Gastroesophageal sphincter (tissue), 3 donors: Measurements from ENCODE around the gene TUBB4B.

Experiments
- EP300 ChIP-seq: sonication (generic); formaldehyde crosslinking; IDR thresholded peaks from one replicate; pipeline ENCODE4 v1.6.1; 2017; ENCODE audit warnings: antibody characterized with exemption, mild to moderate bottlenecking
- POLR2A ChIP-seq, 2 donors: fragments of 450-650 bp; IDR thresholded peaks; one replicate each; pipeline ENCODE4 v1.6.1; 2017; ENCODE audit warnings: antibody characterized with exemption in 2 of 2, mild to moderate bottlenecking in 2 of 2, moderate library complexity in 1 of 2
- POLR2AphosphoS5 ChIP-seq: sonication (generic); formaldehyde crosslinking; IDR thresholded peaks from one replicate; pipeline ENCODE4 v1.6.1; 2017; ENCODE audit warnings: antibody characterized with exemption
- TF ChIP-seq, protein P1 (sequence below), 4 experiments: fragments of 200-600 bp in 2 of 4; fragments of 450-650 bp in 2 of 4; sonication (generic) in 1 of 4; IDR thresholded peaks; one replicate each; pipeline ENCODE4 v1.5.1; 2017 to 2019; ENCODE audit warnings: antibody characterized with exemption in 4 of 4, mild to moderate bottlenecking in 2 of 4, moderate library complexity in 2 of 4

DNA sequence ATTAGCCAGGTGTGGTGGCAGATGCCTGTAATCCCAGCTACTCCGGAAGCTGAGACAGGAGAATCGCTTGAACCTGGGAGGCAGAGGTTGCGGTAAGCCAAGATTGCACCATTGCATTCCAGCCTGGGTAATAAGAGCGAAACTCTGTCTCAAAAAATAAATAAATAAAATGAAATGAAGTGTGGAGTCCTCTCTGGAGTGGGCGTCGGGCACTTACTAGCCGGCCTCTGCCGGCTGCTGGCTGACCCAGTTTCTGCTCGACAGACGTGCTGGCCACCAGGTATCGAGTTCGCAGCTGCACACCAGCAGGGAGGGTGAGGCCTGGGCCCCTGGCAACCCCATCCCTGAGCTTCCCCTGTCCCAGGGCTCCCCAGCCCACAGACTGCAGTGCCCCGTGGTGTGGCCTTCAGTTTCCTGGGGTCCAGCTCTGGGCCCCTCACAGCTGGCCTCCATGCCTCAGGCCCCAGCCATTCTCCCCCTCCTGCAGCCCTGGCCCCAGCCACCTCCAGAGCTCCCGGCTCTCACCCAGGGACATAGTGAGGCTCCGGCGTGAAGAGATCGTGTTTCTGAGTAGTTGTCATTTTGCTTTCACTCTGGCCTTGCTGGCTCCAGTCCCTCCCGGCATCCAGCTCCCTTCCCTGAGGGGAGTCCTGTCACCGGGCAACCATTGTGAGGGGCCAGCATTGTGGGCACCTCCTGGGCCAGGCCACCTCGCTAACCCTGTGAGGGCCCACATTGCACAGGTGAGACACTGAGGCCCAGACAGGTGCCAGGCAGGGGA lies 6.2 kb downstream of the TUBB4B start:
- no peak for TF ChIP-seq POLR2A (IDR thresholded peaks at IDR 0.05)
- TF ChIP-seq, protein P1, sequence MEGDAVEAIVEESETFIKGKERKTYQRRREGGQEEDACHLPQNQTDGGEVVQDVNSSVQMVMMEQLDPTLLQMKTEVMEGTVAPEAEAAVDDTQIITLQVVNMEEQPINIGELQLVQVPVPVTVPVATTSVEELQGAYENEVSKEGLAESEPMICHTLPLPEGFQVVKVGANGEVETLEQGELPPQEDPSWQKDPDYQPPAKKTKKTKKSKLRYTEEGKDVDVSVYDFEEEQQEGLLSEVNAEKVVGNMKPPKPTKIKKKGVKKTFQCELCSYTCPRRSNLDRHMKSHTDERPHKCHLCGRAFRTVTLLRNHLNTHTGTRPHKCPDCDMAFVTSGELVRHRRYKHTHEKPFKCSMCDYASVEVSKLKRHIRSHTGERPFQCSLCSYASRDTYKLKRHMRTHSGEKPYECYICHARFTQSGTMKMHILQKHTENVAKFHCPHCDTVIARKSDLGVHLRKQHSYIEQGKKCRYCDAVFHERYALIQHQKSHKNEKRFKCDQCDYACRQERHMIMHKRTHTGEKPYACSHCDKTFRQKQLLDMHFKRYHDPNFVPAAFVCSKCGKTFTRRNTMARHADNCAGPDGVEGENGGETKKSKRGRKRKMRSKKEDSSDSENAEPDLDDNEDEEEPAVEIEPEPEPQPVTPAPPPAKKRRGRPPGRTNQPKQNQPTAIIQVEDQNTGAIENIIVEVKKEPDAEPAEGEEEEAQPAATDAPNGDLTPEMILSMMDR (IDR thresholded peaks at IDR 0.05): no peak
- TF ChIP-seq POLR2AphosphoS5: no peak
- no peak for TF ChIP-seq EP300
